WTC11 (cell line): Measurements from ENCODE around the gene CORO2B. TPM values are rescaled to one million over a fixed set of nuclear protein-coding genes. Genes with fewer than 3 reads are reported as not detected.

Experiments used
- ATAC-seq: fragments of 200-7000 bp; cut with Tn5 transposase; 2 replicates; pipeline ENCODE4 v1.10.0; 2021; ENCODE audit warnings: mild to moderate bottlenecking, moderate library complexity
- CTCF ChIA-PET: fragments of 300-600 bp; sonication (Branson Sonifier 250); formaldehyde crosslinking; loops from one replicate; lab custom pipeline; 2021; ENCODE audit warnings: antibody characterized with exemption; lab: Charles Lee
- POLR2A ChIA-PET: fragments of 350-600 bp; sonication (Branson Sonifier 250); formaldehyde crosslinking; loops from one replicate; lab custom pipeline; 2021; ENCODE audit warnings: antibody characterized with exemption; lab: Charles Lee
- DNase-seq: peaks from one replicate; pipeline ENCODE4 v3.0.0; 2021; ENCODE audit warnings: low spot score
- H3K27ac Mint-ChIP-seq: 2 replicates; pipeline ENCODE4 v1.8.0; 2021; ENCODE audit warnings: mixed read lengths
- H3K27me3 Mint-ChIP-seq: 2 replicates; pipeline ENCODE4 v1.8.0; 2021; ENCODE audit warnings: low read depth, mild to moderate bottlenecking, moderate library complexity, mixed read lengths
- H3K36me3 Mint-ChIP-seq: 2 replicates; pipeline ENCODE4 v1.8.0; 2021; ENCODE audit warnings: mixed read lengths
- H3K4me1 Mint-ChIP-seq: 2 replicates; pipeline ENCODE4 v1.8.0; 2022; ENCODE audit warnings: mixed read lengths
- H3K4me3 Mint-ChIP-seq: 2 replicates; pipeline ENCODE4 v1.8.0; 2021; ENCODE audit warnings: mild to moderate bottlenecking, moderate library complexity, mixed read lengths
- H3K9me3 Mint-ChIP-seq: 2 replicates; pipeline ENCODE4 v1.8.0; 2021; ENCODE audit warnings: mixed read lengths
- ATF1 ChIP-seq: sonication (generic); formaldehyde crosslinking; IDR thresholded peaks from 2 replicates; pipeline ENCODE4 v1.8.1; 2023; ENCODE audit warnings: mild to moderate bottlenecking, moderate library complexity, missing genetic modification reagents
- ATF3 ChIP-seq: sonication (generic); formaldehyde crosslinking; conservative IDR thresholded peaks from 2 replicates; pipeline ENCODE4 v1.8.1; 2022; ENCODE audit warnings: mild to moderate bottlenecking, missing genetic modification reagents
- CBFB ChIP-seq: sonication (generic); formaldehyde crosslinking; IDR thresholded peaks from 2 replicates; pipeline ENCODE4 v1.8.1; 2022; ENCODE audit warnings: mild to moderate bottlenecking, low read depth, missing genetic modification reagents
- CREB1 ChIP-seq: sonication (generic); formaldehyde crosslinking; IDR thresholded peaks from 2 replicates; pipeline ENCODE4 v1.8.0; 2023; ENCODE audit warnings: mild to moderate bottlenecking, missing genetic modification reagents
- CREM ChIP-seq: sonication (generic); formaldehyde crosslinking; IDR thresholded peaks from 2 replicates; pipeline ENCODE4 v1.8.1; 2022; ENCODE audit warnings: mild to moderate bottlenecking, missing genetic modification reagents, moderate library complexity
- ELF4 ChIP-seq: sonication (generic); formaldehyde crosslinking; IDR thresholded peaks from 2 replicates; pipeline ENCODE4 v1.8.1; 2022; ENCODE audit warnings: low read depth, mild to moderate bottlenecking, moderate library complexity, missing genetic modification reagents
- FOXJ3 ChIP-seq: sonication (generic); formaldehyde crosslinking; IDR thresholded peaks from 2 replicates; pipeline ENCODE4 v1.9.0; 2021; ENCODE audit warnings: missing genetic modification reagents, mild to moderate bottlenecking, borderline replicate concordance
- MAX ChIP-seq: sonication (generic); formaldehyde crosslinking; IDR thresholded peaks from 2 replicates; pipeline ENCODE4 v1.8.0; 2022; ENCODE audit warnings: mild to moderate bottlenecking, missing genetic modification reagents
- MYBL2 ChIP-seq: sonication (generic); formaldehyde crosslinking; IDR thresholded peaks from 2 replicates; pipeline ENCODE4 v1.8.1; 2023; ENCODE audit warnings: mild to moderate bottlenecking, moderate library complexity, missing genetic modification reagents
- NFYB ChIP-seq: sonication (generic); formaldehyde crosslinking; conservative IDR thresholded peaks from 2 replicates; pipeline ENCODE4 v1.8.0; 2022; ENCODE audit warnings: low read depth, missing genetic modification reagents
- NR3C1 ChIP-seq: sonication (generic); formaldehyde crosslinking; conservative IDR thresholded peaks from 2 replicates; pipeline ENCODE4 v1.8.1; 2023; ENCODE audit warnings: low read depth, mild to moderate bottlenecking, missing genetic modification reagents
- PRRX2 ChIP-seq: fragments of 250-450 bp; sonication (Bioruptor Pico); IDR thresholded peaks from 2 replicates; pipeline ENCODE4 v1.8.0; 2021; ENCODE audit warnings: mild to moderate bottlenecking
- STAT6 ChIP-seq: sonication (generic); formaldehyde crosslinking; conservative IDR thresholded peaks from 2 replicates; pipeline ENCODE4 v1.8.1; 2023; ENCODE audit warnings: mild to moderate bottlenecking, low read depth, missing genetic modification reagents, moderate library complexity
- TEAD4 ChIP-seq: sonication (generic); formaldehyde crosslinking; IDR thresholded peaks from 2 replicates; pipeline ENCODE4 v1.8.0; 2022; ENCODE audit warnings: mild to moderate bottlenecking, missing genetic modification reagents
- TP53 ChIP-seq: sonication (generic); formaldehyde crosslinking; IDR thresholded peaks from 2 replicates; pipeline ENCODE4 v1.8.1; 2023; ENCODE audit warnings: mild to moderate bottlenecking, missing genetic modification reagents
- USF2 ChIP-seq: sonication (generic); formaldehyde crosslinking; IDR thresholded peaks from 2 replicates; pipeline ENCODE4 v1.8.1; 2023; ENCODE audit warnings: mild to moderate bottlenecking, missing genetic modification reagents, moderate library complexity
- ZBTB21 ChIP-seq: sonication (generic); formaldehyde crosslinking; IDR thresholded peaks from 2 replicates; pipeline ENCODE4 v1.8.1; 2023; ENCODE audit warnings: mild to moderate bottlenecking, missing genetic modification reagents, borderline replicate concordance
- ZBTB43 ChIP-seq: sonication (generic); formaldehyde crosslinking; IDR thresholded peaks from 2 replicates; pipeline ENCODE4 v1.8.1; 2023; ENCODE audit warnings: mild to moderate bottlenecking, missing genetic modification reagents
- ZNF121 ChIP-seq: sonication (generic); formaldehyde crosslinking; IDR thresholded peaks from 2 replicates; pipeline ENCODE4 v1.8.0; 2023; ENCODE audit warnings: missing genetic modification reagents
- ZNF219 ChIP-seq: sonication (generic); formaldehyde crosslinking; IDR thresholded peaks from 2 replicates; pipeline ENCODE4 v1.8.0; 2023; ENCODE audit warnings: missing genetic modification reagents, mild to moderate bottlenecking, borderline replicate concordance
- ZNF232 ChIP-seq: sonication (generic); formaldehyde crosslinking; IDR thresholded peaks from 2 replicates; pipeline ENCODE4 v1.8.0; 2022; ENCODE audit warnings: mild to moderate bottlenecking, missing genetic modification reagents
- ZNF317 ChIP-seq: sonication (generic); formaldehyde crosslinking; IDR thresholded peaks from 2 replicates; pipeline ENCODE4 v1.8.1; 2023; ENCODE audit warnings: low read depth, mild to moderate bottlenecking, moderate library complexity, missing genetic modification reagents, borderline replicate concordance
- ZNF396 ChIP-seq: fragments of 250-450 bp; sonication (Bioruptor Pico); IDR thresholded peaks from 2 replicates; pipeline ENCODE4 v1.8.0; 2021; ENCODE audit warnings: mild to moderate bottlenecking, moderate library complexity, borderline replicate concordance
- ZNF423 ChIP-seq: fragments of 250-450 bp; sonication (Bioruptor Pico); IDR thresholded peaks from 2 replicates; pipeline ENCODE4 v2.1.2; 2022; ENCODE audit warnings: mild to moderate bottlenecking, moderate library complexity
- ZNF671 ChIP-seq: fragments of 250-450 bp; sonication (Bioruptor Pico); IDR thresholded peaks from 2 replicates; pipeline ENCODE4 v1.8.0; 2021; ENCODE audit warnings: mild to moderate bottlenecking
- total RNA-seq: library from RNA; stranded (reverse); gene quantifications from 3 replicates; pipeline ENCODE4 v1.2.3, GENCODE V29; 2021
- TF ChIP-seq, protein P1 (sequence below): sonication (generic); formaldehyde crosslinking; IDR thresholded peaks from 2 replicates; pipeline ENCODE4 v1.8.1; 2023; ENCODE audit warnings: mild to moderate bottlenecking, missing genetic modification reagents, moderate library complexity
- TF ChIP-seq, protein P2 (sequence below): sonication (generic); formaldehyde crosslinking; IDR thresholded peaks from 2 replicates; pipeline ENCODE4 v1.8.1; 2022; ENCODE audit warnings: low read depth, missing genetic modification reagents, borderline replicate concordance

The CORO2B gene
- total RNA-seq, 1 experiment from 2014 or later: 4.9 TPM

DNA sequence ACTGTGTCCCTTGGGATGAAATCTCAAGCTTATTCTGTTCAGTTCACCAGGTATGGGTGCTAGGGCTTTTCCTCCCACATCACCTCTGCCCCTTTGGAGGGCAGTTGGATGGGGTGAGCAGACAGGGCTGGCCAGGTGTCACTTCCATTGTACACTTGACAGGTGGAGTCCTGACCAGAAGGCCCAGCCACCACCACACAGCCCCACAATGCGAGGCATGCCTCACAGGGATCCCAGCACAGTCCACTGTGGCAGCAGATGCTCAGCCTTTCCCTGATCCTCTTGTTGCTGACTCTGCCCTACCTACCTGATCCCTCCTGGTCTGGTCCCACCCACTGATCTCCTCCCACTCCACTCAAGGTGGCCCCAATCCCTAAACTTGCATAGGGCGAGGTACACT is 153.7 kb downstream of the CORO2B start:
- Mint-ChIP-seq H3K9me3 (0 out of 2 replicates have a peak, but pooled peaks cover 4% of the 10 kb centered on the region), H3K4me3 (no peak overlapping the region), H3K36me3 (no peaks in the 10 kb centered on the region), H3K4me1 (peaks cover 11% of the 10 kb centered on the region), H3K27me3 (peaks cover 3% of the 10 kb centered on the region; the same call in 1 of the 2 replicates), H3K27ac (no peak overlapping the region)
- DNase-seq: no peak
- ATAC-seq: no peak
- ChIA-PET POLR2A (no interaction called here), CTCF (interaction anchor here (1.4 to 2.5 kb wide), 3 partner anchors 32 to 192 kb away, joined by 3 to 37 read pairs (median 4); no protein-coding TSS in a partner anchor)
- TF ChIP-seq MYBL2 (no peak), STAT6 (CRISPR knock-in tag) (no peak), ZNF671 (CRISPR knock-in tag) (no peak), TP53 (no peak), CBFB (CRISPR knock-in tag) (no peak), ATF3 (no peak), ZBTB43 (no peak), NR3C1 (no peak), ZNF317 (no peak), NFYB (CRISPR knock-in tag) (no peak), ZNF423 (CRISPR knock-in tag) (no peak), CREM (CRISPR knock-in tag) (no peak), ZNF121 (CRISPR knock-in tag) (no peak), PRRX2 (CRISPR knock-in tag) (no peak)
- TF ChIP-seq, protein P1, sequence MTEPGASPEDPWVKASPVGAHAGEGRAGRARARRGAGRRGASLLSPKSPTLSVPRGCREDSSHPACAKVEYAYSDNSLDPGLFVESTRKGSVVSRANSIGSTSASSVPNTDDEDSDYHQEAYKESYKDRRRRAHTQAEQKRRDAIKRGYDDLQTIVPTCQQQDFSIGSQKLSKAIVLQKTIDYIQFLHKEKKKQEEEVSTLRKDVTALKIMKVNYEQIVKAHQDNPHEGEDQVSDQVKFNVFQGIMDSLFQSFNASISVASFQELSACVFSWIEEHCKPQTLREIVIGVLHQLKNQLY (CRISPR knock-in tag): no peak

DNA sequence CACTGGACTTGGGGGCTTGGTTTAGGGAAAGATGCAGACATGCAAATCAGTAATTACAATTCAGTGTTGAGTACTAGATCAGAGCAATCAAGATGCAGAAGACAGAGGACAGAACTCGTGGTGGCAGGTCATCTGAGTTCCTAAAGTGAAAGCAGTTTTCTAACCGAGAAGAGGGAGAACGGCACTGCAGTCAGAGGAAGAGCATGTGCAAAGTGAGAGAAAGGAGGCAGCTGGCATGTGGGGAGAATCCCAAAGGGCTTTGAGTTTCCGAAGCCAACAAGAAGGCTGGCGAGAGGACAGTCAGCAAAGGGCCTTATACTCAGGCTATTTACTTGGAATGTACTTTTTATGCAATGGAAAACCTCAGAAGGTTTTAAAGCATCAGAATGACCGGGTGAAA is 154.9 kb downstream of the CORO2B start:
- no peak for DNase-seq
- Mint-ChIP-seq H3K4me1 (peaks cover 11% of the 10 kb centered on the region), H3K27ac (no peak overlapping the region), H3K27me3 (peaks cover 3% of the 10 kb centered on the region; the same call in 1 of the 2 replicates), H3K36me3 (no peaks in the 10 kb centered on the region), H3K4me3 (no peak overlapping the region), H3K9me3 (0 out of 2 replicates have a peak, but pooled peaks cover 4% of the 10 kb centered on the region)
- ChIA-PET CTCF (interaction anchor here (1.0 to 2.7 kb wide), 2 partner anchors 30 to 191 kb away, joined by 3 to 10 read pairs; no protein-coding TSS in a partner anchor), POLR2A (no interaction called here)
- no peak for ATAC-seq
- TF ChIP-seq ELF4 (CRISPR knock-in tag): no peak
- TF ChIP-seq ZNF671 (CRISPR knock-in tag): no peak
- no peak for TF ChIP-seq ATF1 (CRISPR knock-in tag)
- no peak for TF ChIP-seq MAX
- no peak for TF ChIP-seq ZNF232 (CRISPR knock-in tag)
- TF ChIP-seq, all 79 proteins: peak for 0

DNA sequence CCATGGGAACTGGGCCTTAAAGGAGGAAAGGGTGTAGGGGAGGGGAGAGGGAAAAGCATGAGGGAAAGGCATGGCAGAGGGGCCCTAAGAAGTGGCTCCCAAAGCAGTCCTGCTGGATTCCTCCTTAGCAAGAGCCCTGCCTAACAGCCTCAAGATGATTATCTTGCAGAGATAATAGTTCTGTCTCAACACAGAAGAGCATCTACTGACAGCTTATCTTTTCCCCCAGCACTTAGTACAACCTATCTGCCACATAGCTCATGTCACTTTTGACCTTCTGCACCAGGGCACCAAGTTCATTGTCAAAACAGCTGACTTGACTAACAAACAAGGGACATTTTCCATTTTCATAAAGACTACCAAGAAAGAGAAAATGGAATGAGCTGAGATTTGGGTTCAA is 155.6 kb downstream of the CORO2B start:
- peaks cover 11% of the 10 kb centered on the region for H3K4me1 Mint-ChIP-seq
- 0 out of 2 replicates have a peak, but pooled peaks cover 4% of the 10 kb centered on the region for H3K9me3 Mint-ChIP-seq
- DNase-seq (no peak), ATAC-seq (no peak)
- ChIA-PET CTCF (interaction anchor here (1.0 to 2.7 kb wide), 5 partner anchors 9 to 190 kb away, joined by 3 to 17 read pairs (median 4); no protein-coding TSS in a partner anchor), POLR2A (no interaction called here)
- no peaks in the 10 kb centered on the region for H3K36me3 Mint-ChIP-seq
- no peak overlapping the region for H3K4me3 Mint-ChIP-seq
- peaks cover 3% of the 10 kb centered on the region; the same call in 1 of the 2 replicates for H3K27me3 Mint-ChIP-seq
- no peak overlapping the region for H3K27ac Mint-ChIP-seq
- TF ChIP-seq TEAD4 (no peak), ZNF317 (no peak), FOXJ3 (no peak), USF2 (no peak), ZBTB21 (CRISPR knock-in tag) (no peak), ZNF396 (CRISPR knock-in tag) (no peak), ZNF219 (no peak), CREB1 (CRISPR knock-in tag) (no peak), TP53 (no peak), PRRX2 (CRISPR knock-in tag) (no peak)
- TF ChIP-seq, protein P2, sequence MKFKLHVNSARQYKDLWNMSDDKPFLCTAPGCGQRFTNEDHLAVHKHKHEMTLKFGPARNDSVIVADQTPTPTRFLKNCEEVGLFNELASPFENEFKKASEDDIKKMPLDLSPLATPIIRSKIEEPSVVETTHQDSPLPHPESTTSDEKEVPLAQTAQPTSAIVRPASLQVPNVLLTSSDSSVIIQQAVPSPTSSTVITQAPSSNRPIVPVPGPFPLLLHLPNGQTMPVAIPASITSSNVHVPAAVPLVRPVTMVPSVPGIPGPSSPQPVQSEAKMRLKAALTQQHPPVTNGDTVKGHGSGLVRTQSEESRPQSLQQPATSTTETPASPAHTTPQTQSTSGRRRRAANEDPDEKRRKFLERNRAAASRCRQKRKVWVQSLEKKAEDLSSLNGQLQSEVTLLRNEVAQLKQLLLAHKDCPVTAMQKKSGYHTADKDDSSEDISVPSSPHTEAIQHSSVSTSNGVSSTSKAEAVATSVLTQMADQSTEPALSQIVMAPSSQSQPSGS (CRISPR knock-in tag): no peak
